Muscle of back (tissue), 13 donors: Measurements from ENCODE around the gene JARID2. TPM values are rescaled to one million over a fixed set of nuclear protein-coding genes. Genes with fewer than 3 reads are reported as not detected.

Experiments
- DNase-seq, 3 donors: peaks; one replicate each; pipeline versions ENCODE4 v3.0.0 to v3.0.0-alpha.2; 2013
- long read RNA-seq, 9 donors: transcript quantifications; one replicate each; lab custom pipeline, GENCODE V29; 2026
- polyA plus RNA-seq, 10 donors: library from polyadenylated mRNA; unstranded; fragments of 120-200 nt; gene quantifications; one replicate each; pipeline ENCODE4 v1.2.1, GENCODE V29; 2013; ENCODE audit not compliant: insufficient read length in 10 of 10

Gene JARID2
- polyA plus RNA-seq: 10 to 100 TPM; 11.6 to 15.4 (median 14.2) TPM
- long read RNA-seq, donor 1, full-length matches to known transcripts: 1 of 1 reads
- long read RNA-seq, donor 1, partial matches to known transcripts: 0 of 1 reads
- long read RNA-seq, donor 1, other reads (novel, unspliced or antisense): 0 of 1 reads
- long read RNA-seq, donor 2: 0 reads
- long read RNA-seq, donor 3: 0 reads
- long read RNA-seq, donor 4: 0 reads
- long read RNA-seq, donor 5, partial matches to known transcripts: 5 of 5 reads
- long read RNA-seq, donor 5, other reads (novel, unspliced or antisense): 0 of 5 reads
- long read RNA-seq, donor 6, full-length matches to known transcripts: 1 of 1 reads
- long read RNA-seq, donor 6, partial matches to known transcripts: 0 of 1 reads
- long read RNA-seq, donor 6, other reads (novel, unspliced or antisense): 0 of 1 reads
- long read RNA-seq, donor 7, partial matches to known transcripts: 5 of 5 reads
- long read RNA-seq, donor 7, other reads (novel, unspliced or antisense): 0 of 5 reads
- long read RNA-seq, donor 8, partial matches to known transcripts: 13 of 13 reads
- long read RNA-seq, donor 8, other reads (novel, unspliced or antisense): 0 of 13 reads
- long read RNA-seq, donor 9: 0 reads

DNA sequence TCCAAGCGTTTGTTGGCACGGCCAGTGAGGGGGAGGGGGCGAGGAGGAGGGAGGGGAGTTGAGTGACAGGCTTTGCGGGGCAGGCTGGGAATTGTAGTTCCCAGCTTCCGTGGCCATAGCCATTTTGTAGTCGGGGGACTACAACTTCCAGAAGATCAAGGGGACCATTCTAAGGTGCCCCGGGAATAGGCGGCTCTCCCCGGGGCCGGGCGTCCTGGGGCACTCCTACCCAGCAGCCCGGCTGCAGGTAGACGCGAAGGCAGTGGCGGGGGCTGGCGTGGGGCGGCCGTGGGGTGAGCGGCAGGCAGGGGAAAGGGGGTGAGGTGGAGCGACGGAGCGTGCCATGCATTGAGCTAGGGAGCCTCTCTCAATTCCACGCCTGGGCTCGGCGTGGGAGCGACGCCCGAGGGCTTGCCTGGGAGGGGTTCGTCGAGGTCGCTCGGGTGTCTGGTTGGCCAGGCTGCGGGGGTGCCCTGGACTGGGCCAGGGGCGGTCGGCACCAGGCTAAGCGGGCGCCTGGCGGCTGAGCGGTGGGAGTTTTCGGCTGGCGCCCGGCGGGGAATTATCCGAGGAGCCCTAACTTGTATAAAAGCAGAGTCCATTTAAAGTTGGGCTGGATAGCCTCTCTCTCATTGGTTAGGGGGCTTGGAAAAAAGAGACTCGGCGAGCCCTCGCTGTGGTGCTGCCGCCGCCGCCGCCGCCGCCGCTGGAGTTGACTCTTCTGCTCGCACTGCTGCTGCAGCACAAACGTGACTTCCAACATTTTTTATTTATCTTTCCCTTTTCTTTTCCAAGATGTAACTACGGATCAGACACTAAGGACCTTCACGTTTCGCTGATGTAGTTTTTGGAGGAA lies at the start of gene JARID2:
Gene JARID2 (plus strand): TSS at position 709 of the 856 bp plus-strand sequence. CDS start 471 bp downstream, outside the sequence.
- peak; percentile 98 to 100 (median 98) for DNase-seq

DNA sequence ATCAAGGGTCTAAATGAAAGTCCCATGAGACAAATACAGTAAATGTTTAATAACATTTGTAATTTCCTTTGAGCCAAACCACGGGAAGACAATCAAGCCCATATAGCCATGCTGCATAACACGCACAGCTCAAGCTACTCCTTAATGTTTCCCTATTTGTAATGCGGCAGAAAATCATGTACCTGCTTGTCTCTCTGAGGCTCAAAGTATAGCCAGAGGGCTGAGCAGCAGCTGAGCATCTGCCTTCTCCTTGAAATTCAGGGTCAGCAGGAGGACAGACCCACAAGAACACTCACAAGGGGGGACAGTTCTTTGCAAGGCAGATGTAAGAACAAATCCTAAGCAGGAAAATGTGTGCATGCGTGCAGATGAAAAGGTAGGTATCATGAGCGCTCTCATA lies 45.8 kb upstream of the JARID2 start:
- no peak for DNase-seq

- no peak for DNase-seq
Observed at GRCh38 chr6:15205321-15205720, 40.5 kb upstream of the JARID2 start.

- DNase-seq: no peak
Observed at GRCh38 chr6:15206887-15207286, 39.0 kb upstream of the JARID2 start.

- DNase-seq: peak in 1 of 3 donors; percentile 11
Observed at GRCh38 chr6:15207923-15208322, 37.9 kb upstream of the JARID2 start.

DNA sequence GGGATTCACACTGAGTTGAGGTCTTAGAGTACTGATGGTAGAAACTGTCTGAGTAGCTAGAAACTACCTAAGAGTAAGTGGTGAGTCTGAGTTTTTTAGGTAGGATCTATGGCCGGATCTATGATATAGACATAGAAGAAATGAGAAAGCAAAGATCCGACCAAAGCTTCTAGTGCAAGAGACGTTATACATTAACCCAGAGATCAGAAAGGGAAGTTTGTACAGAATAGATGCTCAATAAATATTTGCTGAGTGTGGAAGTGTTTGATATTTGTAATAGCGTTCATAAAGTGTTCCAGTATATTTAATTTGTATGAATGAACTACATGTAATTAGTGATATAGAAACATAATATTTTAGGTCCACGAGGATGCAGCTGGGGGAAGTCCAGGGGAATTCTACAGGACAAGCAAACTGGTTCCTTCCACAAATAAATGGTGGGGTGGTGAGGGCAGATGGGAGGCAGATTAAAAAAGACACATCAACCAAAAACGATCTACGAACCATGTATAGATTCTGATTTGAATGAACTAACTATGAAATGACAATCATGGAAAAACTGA lies 31.9 kb upstream of the JARID2 start:
- no peak for DNase-seq

- DNase-seq: no peak
Observed at GRCh38 chr6:15218401-15218800, 27.5 kb upstream of the JARID2 start.

GRCh38 chr6:15220062-15220461 lies 25.8 kb upstream of the JARID2 start:
- DNase-seq: no peak

DNA sequence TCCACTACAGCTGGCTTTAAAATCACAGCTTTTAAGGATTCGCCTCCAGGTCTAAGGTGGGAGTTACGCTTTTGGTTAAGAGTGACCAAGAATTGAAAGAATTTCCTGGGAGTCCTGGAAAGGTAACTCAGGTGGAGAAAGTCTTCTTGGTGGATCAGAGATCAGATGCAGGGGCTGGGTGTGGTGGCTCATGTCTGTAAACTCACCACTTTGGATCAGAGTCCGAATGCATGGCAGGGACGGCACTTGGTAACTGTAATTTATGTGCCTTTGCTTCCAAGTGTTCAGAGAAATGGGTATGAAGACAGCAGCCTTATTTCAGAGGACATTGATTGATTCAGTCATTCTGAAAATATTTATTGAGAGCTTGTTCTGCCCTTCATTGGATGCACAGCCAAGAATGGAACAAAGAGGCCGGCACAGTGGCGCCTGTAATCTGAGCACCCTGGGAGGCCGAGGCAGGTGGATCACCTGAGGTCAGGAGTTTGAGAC lies 18.0 kb upstream of the JARID2 start:
- no peak for DNase-seq

DNA sequence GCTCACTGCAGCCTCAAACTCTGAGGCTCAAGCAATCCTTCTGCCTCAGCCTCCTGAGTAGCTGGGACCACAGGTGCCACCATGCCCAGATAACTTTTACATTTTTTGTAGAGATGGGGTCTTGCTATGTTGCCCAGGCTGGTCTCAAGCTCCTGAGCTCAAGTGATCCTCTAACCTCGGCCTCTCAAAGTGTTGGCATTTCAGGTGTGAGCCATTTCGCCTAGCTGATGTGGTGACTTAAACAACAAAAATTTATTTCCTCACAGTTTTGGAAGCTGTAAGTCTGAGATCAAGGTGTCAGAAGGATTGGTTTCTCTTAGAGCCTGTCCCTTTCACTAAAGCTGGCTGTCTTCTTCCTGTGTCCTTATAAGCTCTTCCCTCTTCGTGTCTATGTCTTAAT lies 15.0 kb upstream of the JARID2 start:
- no peak for DNase-seq

GRCh38 chr6:15232836-15233510 lies 12.9 kb upstream of the JARID2 start:
- no peak for DNase-seq

DNA sequence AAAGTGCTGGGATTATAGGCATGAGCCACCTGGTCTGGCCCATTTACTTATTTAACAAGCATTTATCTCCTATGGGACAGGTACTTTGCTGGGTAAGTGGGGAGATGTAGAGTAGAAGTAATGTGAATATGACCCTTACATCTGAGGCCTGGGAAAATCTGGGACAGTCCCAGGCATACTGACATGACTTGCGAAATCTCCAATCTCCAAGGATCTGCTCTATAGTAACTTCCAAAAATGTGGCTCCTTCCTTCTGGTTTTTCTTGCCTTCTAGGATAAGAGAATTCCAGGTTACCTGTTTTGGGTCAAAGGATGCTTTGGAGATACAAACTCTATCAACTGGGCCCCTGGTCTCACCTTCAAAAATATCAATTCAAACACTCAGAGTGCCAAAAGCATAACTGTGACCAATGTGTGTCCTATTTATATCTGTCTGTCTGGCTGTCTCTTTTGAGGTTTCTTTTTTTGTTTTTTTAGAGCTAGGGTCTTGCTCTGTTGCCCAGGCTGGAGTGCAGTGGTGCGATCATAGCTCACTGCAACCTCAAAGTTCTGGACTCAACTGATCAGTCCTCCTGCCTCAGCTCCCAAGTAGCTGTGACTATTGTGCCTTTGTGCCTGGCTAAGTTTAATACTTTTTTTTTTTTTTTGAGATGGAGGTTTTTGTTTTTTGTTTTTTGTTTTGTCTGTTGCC lies 11.7 kb upstream of the JARID2 start:
- DNase-seq: no peak

- peak in 1 of 3 donors; percentile 62 for DNase-seq
Observed at GRCh38 chr6:15239616-15240364, 6.1 kb upstream of the JARID2 start.

- DNase-seq: no peak
Observed at GRCh38 chr6:15242503-15242902, 3.4 kb upstream of the JARID2 start.

DNA sequence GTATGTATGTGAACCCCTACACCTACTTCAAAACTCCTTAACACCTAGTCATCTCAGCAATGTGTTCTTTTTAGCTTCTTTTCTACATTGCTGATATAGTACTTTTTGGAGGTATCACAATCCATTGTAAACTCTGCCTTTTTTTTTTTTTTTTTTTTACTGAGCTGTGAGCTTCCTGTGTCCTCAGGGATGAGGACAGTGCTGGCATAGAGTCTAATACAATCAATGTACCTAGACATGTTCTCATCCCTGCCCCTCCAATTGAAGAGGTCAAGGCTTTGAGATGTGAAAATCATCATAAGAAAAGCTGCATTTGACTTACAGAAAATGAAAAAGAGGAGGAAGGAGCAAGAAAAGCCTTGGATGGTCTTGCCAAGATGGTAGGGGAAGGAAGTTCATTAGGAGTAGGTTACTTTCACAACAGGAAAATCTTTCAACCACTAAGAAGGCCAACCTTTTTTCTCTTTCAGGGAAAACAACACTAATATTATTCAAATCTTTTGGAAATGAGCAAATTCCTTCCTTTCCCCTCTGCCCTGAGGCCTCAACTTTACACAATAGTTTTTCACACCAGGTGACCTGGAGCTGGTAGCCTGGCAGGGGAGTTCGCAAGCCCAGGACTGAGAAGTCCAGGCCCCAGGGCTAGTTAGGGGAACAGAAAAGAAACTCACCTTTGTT lies 2.8 kb upstream of the JARID2 start:
- no peak for DNase-seq

DNA sequence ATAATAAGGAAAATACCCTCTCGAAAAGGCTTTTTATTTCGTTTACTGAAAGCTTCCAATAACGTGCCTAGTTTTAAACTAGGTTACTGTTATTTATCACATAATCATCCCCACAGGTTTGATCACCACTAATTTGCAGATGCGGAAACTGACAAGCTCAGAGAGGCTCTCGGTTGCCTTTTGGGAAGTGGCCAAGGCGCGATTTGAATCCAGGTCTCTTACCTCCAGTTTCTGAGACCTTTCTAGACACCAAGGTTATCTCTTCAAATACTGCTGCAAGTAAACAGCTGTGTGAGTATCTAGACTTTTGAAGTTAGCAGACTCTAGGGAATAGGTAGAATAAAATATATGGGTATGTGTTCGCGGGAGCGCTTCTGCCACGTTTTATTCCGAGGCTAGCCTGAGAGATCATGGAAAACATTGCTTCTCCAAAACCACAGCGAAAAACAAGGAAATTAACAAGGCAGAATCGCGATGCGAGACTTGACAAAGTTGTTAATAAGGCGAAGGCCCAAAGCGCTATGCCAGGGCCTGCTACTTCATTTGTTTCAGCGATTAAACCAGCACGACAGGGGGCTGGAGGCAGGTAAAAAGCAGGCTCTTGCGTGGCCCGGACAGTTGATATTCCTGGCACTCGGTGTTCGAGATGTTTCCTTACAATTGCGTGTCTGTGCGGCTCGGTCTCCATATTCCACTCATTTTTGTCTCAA lies 1.8 kb upstream of the JARID2 start:
- peak in 1 of 3 donors; percentile 68 for DNase-seq

DNA sequence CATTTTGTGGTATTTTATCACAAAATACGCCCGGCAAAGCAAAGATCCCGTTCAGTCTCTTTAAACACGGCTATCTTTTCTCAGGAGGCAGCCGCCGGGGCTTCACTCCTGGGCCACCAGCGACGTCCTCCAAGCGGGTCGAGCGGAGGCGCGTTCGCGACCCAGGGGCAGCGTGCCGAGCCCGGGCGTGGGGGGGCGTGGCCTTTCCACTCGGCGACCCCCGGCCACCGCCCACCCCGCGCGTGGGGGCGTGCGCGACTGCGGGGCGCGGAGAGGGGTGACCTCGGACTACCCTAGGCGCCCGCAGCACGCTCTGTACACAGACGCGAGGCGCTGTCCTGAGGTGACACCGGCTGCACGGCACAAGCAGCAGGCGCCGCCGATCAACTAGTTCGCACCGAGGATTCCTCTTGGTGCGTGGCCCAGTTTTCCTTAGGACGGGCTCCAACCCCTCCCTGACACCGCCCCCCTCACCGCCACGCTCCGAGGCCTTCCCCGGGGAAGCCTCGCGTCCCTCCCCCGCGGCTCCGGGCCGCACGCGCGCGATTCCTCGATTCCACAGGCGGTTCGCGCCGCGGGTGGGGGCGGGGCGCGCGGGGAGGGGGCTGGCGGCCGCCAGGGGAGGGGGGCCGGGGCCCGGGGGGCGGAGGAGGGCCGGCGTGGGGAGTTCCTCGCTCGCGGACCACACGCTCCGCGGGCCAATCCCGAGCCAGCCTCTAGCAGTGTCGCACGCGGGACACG lies 1.1 kb upstream of the JARID2 start:
- DNase-seq: peak; percentile 78 to 94 (median 89)

GRCh38 chr6:15246217-15246665 lies 372 bp downstream of the JARID2 start:
- DNase-seq: no peak
